D721Med (cell line): ENCODE data around the gene KRTAP12-1.
"Not testable (repeated sequence)": the region's sequence is repeated elsewhere in the genome, so short reads cannot be mapped to it uniquely, and the experiment has no call there.

Experiments
- DNase-seq: peaks from one replicate; pipeline ENCODE4 v3.0.0; 2011; ENCODE audit warnings: low spot score; ENCODE audit not compliant: insufficient read length
- FAIRE-seq: peaks from 2 replicates; lab custom pipeline; 2011; peaks lifted over from hg19 to GRCh38; lab: Jason Lieb, UNC
- TF ChIP-seq, protein P1 (sequence below): IDR thresholded peaks from 2 replicates; pipeline ENCODE4 v1.5.1; 2012; ENCODE audit warnings: mild to moderate bottlenecking, control low read depth; ENCODE audit not compliant: insufficient read depth; ENCODE audit errors: missing control alignments

The KRTAP12-1 gene

DNA sequence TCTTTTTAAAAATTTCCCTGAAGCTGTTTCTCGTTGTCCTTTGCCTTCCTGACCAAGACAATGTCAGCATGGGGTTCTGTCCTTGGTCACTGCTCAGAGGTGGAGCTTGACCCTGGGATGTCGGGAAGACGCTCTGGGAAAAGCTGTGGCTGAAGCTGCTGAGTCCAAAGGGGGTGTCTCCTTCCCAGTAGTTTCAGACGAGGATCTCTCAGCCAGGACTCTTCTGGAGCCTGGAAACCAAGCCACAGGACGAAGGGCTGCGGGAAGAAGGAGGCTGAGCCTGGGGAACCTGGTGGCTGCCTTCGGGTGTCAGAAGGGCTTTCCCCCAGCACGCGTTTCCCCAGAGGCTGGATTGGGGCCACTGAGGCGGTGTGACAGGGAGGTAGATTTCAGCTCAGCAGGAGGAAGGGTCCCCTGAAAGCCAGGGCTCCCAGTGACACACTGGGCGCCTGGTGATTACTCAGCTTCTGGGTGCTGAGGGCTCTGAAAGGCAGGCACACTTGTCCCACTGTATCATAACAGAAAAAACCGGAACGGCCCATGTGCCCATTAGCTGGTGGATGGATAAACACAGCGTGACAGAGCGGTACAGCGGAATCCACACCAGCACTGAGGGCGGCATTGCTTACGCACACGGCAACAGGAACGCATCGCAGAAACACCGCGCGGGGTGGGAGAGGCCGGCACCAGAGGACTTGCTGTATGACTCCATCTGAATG is 5.0 kb upstream of the KRTAP12-1 start:
- FAIRE-seq (no peak), DNase-seq (no peak)
- TF ChIP-seq, protein P1, sequence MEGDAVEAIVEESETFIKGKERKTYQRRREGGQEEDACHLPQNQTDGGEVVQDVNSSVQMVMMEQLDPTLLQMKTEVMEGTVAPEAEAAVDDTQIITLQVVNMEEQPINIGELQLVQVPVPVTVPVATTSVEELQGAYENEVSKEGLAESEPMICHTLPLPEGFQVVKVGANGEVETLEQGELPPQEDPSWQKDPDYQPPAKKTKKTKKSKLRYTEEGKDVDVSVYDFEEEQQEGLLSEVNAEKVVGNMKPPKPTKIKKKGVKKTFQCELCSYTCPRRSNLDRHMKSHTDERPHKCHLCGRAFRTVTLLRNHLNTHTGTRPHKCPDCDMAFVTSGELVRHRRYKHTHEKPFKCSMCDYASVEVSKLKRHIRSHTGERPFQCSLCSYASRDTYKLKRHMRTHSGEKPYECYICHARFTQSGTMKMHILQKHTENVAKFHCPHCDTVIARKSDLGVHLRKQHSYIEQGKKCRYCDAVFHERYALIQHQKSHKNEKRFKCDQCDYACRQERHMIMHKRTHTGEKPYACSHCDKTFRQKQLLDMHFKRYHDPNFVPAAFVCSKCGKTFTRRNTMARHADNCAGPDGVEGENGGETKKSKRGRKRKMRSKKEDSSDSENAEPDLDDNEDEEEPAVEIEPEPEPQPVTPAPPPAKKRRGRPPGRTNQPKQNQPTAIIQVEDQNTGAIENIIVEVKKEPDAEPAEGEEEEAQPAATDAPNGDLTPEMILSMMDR = no peak

DNA sequence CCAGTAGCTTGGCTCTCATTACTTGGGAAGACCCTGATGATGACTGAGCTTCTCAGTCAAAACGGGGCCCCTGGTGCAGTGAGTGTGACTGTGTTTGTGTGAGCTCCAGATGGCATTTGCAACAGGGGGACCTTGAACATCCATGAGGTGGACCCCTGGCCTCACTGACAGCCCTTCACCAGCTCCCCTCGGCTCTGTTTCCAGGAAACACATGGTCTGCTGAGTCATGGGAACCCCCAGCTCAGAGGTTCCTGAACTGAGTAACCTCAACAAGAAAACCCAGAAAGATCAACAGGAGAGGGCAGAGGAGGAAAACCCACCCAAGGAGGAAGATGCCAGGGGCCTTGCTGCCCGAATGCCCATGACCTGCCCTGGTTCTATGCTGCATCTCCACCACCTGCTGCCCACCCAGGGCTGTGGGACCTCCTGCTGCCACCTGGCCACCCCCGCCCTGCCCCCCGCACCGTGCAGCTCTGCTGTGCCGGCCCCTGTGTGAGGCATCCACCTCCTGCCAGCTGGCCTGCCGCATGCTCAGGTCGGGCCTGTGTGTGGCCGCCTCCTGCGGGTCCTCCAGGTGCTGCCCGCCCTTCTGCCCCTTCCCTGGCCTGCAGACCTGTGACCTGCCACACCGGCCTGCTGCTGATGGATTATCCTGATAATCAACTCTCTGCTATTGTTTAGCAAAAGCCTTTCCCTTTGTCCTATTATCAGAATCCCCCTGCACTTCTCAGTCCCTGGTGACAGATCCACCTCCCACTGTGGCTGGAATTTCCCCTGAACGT is 4.2 kb upstream of the KRTAP12-1 start:
- DNase-seq = no peak
- TF ChIP-seq, protein P1 = no peak
- FAIRE-seq = no peak

DNA sequence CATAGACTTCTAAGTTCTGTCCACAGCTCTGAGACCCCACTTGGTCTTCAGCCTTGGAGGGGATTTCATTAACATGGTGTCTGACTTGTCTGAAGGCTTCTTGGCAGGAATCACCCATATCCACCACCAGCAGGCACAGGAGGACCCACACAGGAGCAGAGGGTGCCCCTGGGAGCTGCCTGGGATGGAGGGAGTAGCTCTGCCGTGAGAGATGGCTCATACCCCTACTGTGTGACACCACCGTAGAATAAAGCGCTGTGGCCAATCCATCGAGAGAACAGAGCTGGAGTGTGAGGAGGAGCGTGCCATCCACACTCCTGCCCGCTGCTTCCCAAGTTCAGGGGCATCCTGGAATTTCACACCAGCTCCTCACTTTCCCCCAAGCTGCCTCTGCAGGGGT is 3.1 kb upstream of the KRTAP12-1 start:
- DNase-seq, FAIRE-seq: not testable (repeated sequence)

DNA sequence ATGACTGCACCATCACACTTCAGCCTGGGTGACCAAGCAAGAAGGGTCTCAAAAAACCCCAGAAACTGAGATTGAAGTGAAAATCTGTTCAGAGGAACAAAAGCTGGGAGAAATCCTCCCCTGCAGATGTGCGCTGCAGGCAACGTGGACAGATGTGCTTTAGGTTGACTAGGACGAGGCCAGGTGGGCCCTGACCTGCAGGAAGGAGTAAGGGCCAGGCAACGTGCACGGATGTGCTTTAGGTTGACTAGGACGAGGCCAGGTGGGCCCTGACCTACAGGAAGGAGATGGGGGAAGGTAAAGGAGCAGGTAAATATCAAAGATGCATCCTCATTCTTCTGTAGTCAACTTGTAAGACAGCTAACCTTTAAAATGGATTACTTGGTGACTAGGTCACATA is 2.5 kb upstream of the KRTAP12-1 start:
- TF ChIP-seq, protein P1 = no peak
- no peak for DNase-seq
- no peak for FAIRE-seq

DNA sequence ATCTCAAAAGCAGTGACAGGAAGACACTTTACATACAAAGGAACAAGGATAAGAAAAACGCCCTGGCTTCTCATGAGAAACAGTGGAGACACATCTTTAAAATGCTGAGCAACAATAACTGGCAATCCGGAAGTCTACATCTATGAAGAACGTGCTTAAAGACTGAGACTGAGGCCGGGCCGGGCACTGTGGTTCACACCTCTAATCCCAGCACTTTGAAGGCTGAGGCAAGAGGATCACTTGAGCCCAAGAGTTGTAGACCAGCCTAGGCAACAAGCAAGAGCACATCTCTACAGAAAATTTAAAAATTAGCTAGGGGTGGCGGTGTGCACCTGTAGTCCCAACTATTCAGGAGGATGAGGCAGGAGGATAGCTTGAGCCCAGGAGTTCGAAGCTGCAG is 2.1 kb upstream of the KRTAP12-1 start:
- FAIRE-seq = no peak
- TF ChIP-seq, protein P1 = no peak
- no peak for DNase-seq

DNA sequence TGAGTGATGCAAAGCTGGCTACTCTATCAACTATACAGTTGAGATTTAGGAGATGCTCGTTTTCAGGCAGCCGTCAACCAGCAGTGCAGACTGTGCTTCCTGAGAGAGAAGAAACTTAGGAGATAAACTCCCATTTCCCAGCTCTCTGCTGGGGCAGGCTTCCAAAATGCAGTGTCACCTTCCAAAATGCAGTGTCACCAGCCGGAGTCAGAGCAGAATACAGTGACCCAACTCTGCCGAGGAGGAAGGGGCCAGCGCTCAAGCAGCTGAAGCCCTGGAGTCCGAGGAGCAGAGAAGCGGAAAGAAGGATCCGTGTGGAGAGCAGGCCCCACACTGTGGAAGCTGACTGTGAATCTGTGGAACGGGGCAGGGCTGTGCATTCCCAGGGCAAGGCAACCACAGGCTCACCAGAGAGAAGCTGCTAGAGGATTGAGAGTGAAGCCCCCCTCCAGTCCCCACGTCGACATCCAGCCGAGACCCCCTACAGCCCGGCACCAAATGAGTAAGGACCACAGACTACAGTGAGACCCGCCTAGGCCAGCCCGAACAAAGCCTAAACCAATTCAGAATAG is 703 bp upstream of the KRTAP12-1 start:
- DNase-seq (no peak), FAIRE-seq (no peak)
- TF ChIP-seq, protein P1 = no peak

DNA sequence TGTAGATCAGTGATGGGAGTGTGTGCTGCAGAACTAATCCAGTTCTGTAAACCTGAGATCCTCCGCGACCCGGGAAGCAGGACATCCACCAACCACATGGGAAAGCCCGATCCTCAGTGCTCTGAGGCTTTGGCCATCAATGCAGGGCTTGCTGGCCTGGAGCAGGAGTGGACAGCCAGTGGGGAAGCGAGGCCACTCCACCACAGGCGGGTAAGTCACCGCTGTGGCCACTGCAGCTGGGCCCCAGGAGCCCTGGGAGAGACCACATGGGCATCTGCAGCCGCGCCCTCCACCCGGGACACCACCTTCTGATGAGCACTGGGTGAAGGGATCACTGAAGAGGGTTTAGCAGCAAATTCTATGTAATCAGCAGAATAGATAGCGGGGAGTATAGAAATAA is 811 bp downstream of the KRTAP12-1 start:
- FAIRE-seq = no peak
- TF ChIP-seq, protein P1 = no peak
- no peak for DNase-seq
